ENCODE data around the gene C3orf33.

The C3orf33 gene

GRCh38 chr3:155760653-155761052, 45.4 kb downstream of the C3orf33 start:
- TF ChIP-seq, protein P1, sequence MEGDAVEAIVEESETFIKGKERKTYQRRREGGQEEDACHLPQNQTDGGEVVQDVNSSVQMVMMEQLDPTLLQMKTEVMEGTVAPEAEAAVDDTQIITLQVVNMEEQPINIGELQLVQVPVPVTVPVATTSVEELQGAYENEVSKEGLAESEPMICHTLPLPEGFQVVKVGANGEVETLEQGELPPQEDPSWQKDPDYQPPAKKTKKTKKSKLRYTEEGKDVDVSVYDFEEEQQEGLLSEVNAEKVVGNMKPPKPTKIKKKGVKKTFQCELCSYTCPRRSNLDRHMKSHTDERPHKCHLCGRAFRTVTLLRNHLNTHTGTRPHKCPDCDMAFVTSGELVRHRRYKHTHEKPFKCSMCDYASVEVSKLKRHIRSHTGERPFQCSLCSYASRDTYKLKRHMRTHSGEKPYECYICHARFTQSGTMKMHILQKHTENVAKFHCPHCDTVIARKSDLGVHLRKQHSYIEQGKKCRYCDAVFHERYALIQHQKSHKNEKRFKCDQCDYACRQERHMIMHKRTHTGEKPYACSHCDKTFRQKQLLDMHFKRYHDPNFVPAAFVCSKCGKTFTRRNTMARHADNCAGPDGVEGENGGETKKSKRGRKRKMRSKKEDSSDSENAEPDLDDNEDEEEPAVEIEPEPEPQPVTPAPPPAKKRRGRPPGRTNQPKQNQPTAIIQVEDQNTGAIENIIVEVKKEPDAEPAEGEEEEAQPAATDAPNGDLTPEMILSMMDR (conservative IDR thresholded peaks at IDR 0.05; ENCODE audit: low read length) = no peak
- DNase-seq (ENCODE audit: low read depth) = no peak
- H3K4me3 ChIP-seq (ENCODE audit: low read length) = no peak overlapping the region

DNA sequence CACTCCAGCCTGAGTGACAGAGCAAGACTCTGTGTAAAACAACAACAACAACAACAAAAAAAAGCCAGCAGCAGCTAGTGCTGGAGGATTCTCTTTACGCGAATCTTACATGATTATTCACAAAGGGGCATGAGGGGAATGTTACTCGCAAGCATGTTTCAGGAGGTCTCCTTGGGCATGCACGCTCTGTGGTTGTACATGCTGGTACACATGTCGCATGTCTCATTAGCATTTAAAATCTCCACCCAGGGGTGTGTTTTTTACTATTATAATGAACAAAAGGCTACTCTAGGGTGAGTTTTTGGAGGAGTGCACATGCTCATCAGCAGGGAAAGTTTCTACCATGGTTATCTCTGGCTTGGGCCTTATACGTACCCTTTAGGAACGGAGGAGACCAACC, 48.5 kb downstream of the C3orf33 start:
- DNase-seq (ENCODE audit: low read depth) = no peak
- H3K4me3 ChIP-seq (ENCODE audit: low read length) = no peak overlapping the region
- TF ChIP-seq, protein P1 (conservative IDR thresholded peaks at IDR 0.05; ENCODE audit: low read length) = no peak

DNA sequence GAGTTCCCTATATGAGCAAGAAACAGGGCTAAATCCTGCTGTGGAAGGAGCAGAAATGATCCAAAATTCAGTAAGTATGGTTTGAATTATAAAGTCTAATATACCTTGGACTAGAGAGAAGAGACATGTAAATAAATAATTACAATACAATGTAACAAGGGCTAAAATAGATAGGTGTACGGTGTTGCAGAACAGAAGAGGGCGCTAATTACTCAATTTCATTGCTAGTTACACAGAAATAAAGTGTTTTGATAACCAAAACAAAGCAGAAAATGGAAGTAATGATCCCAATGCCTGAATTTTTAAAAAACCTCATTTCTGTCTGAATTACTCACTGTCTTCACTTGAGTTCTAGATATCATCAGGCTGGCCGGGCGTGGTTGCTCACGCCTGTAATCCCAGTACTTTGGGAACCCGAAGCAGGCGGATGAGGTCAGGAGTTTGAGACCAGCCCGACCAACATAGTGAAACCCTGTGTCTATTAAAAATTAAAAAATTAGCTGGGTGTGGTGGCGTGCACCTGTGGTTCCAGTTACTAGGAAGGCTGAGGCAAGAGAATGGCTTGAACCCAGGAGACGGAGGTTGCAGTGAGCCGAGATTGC, 52.9 kb downstream of the C3orf33 start:
- H3K4me3 ChIP-seq (ENCODE audit: low read length) = no peak overlapping the region
- TF ChIP-seq, protein P1 (conservative IDR thresholded peaks at IDR 0.05; ENCODE audit: low read length) = peak; percentile 51
- peak; percentile 38 for DNase-seq (ENCODE audit: low read depth)

DNA sequence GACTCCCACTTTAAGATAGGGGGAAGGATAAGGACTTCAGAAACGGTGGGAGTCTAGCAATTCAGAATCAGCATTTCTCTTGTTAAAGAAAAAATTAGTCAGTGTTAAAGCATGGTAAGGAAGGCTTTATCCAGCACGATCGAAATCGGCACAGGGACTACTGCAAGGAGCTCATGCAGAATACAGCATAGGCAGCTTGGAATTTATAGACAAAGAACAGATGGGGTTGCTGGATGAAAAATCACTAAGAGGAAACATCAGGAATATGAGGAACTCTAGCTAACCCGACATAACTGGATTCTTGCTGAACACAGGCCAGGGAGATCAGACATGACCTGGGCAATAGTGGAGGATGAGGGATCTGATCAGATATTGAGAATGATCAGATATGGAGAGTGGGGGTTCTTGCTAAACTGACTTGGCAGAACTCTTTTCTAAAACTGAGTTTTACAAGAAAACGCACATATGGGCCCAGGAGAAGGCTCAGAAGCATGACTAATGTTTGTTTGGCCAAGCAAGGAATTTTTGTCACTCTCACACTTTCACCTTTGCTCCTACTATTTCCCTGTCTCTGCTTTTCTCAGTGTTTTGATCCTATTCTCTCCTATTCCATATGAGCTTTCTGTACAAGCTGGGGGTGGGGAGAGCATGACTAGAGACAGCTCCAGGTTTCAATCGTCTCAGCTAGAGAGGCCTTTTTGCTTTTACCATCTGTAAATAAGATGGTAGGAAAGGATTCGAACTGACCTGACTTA, 57.3 kb downstream of the C3orf33 start:
- H3K4me3 ChIP-seq (ENCODE audit: low read length) = no peak overlapping the region
- TF ChIP-seq, protein P1 (conservative IDR thresholded peaks at IDR 0.05; ENCODE audit: low read length) = no peak
- peak; percentile 8 for DNase-seq (ENCODE audit: low read depth)

- DNase-seq (ENCODE audit: low read depth) = no peak
- TF ChIP-seq, protein P1 (conservative IDR thresholded peaks at IDR 0.05; ENCODE audit: low read length) = no peak
- H3K4me3 ChIP-seq (ENCODE audit: low read length) = no peak overlapping the region
Observed at GRCh38 chr3:155747946-155748290, 58.2 kb downstream of the C3orf33 start.

- H3K4me3 ChIP-seq (ENCODE audit: low read length) = no peak overlapping the region
- no peak for DNase-seq (ENCODE audit: low read depth)
Observed at GRCh38 chr3:155747286-155747945, 58.7 kb downstream of the C3orf33 start.

More at GRCh38 chr3:155747286-155747945, 58.7 kb downstream of the C3orf33 start:
- TF ChIP-seq, protein P1 (conservative IDR thresholded peaks at IDR 0.05; ENCODE audit: low read length) = no peak

Measured in AG10803 (cell line).